OCI-LY7 (cell line): ENCODE measurements around the gene ISLR2.

Experiments used
- EZH2phosphoT487 ChIP-seq: fragments of 200-600 bp; sonication (generic); IDR thresholded peaks from 2 replicates; pipeline ENCODE4 v1.6.1; 2018; ENCODE audit warnings: low read depth, borderline replicate concordance, mild to moderate bottlenecking, mixed run types, antibody characterized with exemption, low read length, moderate library complexity, mixed read lengths
- TF ChIP-seq, protein P1 (sequence below): fragments of 200-600 bp; sonication (generic); conservative IDR thresholded peaks from 2 replicates; pipeline ENCODE4 v1.5.1; 2014; ENCODE audit warnings: mild to moderate bottlenecking, antibody characterized with exemption, low read length, moderate library complexity, mixed read lengths

DNA sequence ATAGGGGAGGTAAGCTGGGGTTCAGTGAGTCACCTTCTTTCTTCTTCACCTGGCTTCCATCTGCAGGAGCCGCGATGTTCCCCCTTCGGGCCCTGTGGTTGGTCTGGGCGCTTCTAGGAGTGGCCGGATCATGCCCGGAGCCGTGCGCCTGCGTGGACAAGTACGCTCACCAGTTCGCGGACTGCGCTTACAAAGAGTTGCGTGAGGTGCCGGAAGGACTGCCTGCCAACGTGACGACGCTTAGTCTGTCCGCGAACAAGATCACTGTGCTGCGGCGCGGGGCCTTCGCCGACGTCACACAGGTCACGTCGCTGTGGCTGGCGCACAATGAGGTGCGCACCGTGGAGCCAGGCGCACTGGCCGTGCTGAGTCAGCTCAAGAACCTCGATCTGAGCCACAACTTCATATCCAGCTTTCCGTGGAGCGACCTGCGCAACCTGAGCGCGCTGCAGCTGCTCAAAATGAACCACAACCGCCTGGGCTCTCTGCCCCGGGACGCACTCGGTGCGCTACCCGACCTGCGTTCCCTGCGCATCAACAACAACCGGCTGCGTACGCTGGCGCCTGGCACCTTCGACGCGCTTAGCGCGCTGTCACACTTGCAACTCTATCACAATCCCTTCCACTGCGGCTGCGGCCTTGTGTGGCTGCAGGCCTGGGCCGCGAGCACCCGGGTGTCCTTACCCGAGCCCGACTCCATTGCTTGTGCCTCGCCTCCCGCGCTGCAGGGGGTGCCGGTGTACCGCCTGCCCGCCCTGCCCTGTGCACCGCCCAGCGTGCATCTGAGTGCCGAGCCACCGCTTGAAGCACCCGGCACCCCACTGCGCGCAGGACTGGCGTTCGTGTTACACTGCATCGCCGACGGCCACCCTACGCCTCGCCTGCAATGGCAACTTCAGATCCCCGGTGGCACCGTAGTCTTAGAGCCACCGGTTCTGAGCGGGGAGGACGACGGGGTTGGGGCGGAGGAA is 2.6 kb downstream of the ISLR2 start:
- TF ChIP-seq, protein P1, sequence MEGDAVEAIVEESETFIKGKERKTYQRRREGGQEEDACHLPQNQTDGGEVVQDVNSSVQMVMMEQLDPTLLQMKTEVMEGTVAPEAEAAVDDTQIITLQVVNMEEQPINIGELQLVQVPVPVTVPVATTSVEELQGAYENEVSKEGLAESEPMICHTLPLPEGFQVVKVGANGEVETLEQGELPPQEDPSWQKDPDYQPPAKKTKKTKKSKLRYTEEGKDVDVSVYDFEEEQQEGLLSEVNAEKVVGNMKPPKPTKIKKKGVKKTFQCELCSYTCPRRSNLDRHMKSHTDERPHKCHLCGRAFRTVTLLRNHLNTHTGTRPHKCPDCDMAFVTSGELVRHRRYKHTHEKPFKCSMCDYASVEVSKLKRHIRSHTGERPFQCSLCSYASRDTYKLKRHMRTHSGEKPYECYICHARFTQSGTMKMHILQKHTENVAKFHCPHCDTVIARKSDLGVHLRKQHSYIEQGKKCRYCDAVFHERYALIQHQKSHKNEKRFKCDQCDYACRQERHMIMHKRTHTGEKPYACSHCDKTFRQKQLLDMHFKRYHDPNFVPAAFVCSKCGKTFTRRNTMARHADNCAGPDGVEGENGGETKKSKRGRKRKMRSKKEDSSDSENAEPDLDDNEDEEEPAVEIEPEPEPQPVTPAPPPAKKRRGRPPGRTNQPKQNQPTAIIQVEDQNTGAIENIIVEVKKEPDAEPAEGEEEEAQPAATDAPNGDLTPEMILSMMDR = no peak
- no peak for TF ChIP-seq EZH2phosphoT487
